Activated B cell treated with CpG ODN at 0.5 μM for 24 hours (primary cell): ENCODE data around the gene SPIRE1. TPM values are rescaled to one million over a fixed set of nuclear protein-coding genes. Genes with fewer than 3 reads are reported as not detected.
"Not testable (repeated sequence)": the region's sequence is repeated elsewhere in the genome, so short reads cannot be mapped to it uniquely, and the experiment has no call there.

Experiments
- ATAC-seq: fragments of 200-7000 bp; cut with Tn5 transposase; one replicate; pipeline ENCODE4 v1.10.0; 2021; ENCODE audit warnings: low read depth, mild to moderate bottlenecking, moderate library complexity
- CTCF ChIA-PET: fragments of 350-600 bp; sonication (Branson Sonifier 250); formaldehyde crosslinking; loops from one replicate; lab custom pipeline; 2021; ENCODE audit warnings: antibody characterized with exemption; lab: Charles Lee
- POLR2A ChIA-PET: fragments of 350-600 bp; sonication (Branson Sonifier 250); formaldehyde crosslinking; loops from one replicate; lab custom pipeline; 2021; ENCODE audit warnings: antibody characterized with exemption; lab: Charles Lee
- DNase-seq: peaks from one replicate; pipeline ENCODE4 v3.0.0; 2022
- H3K27ac Mint-ChIP-seq: one replicate; pipeline ENCODE4 v1.8.0; 2020; ENCODE audit warnings: mixed read lengths
- H3K27me3 Mint-ChIP-seq: one replicate; pipeline ENCODE4 v1.8.0; 2021; ENCODE audit warnings: mixed read lengths
- H3K36me3 Mint-ChIP-seq: one replicate; pipeline ENCODE4 v1.8.0; 2021; ENCODE audit warnings: low read depth, mixed read lengths
- H3K4me1 Mint-ChIP-seq: one replicate; pipeline ENCODE4 v1.8.0; 2021; ENCODE audit warnings: mixed read lengths
- H3K4me3 Mint-ChIP-seq: one replicate; pipeline ENCODE4 v1.8.0; 2020; ENCODE audit warnings: mild to moderate bottlenecking, mixed read lengths
- H3K9me3 Mint-ChIP-seq: one replicate; pipeline ENCODE4 v1.8.0; 2020; ENCODE audit warnings: mixed read lengths
- CTCF ChIP-seq: fragments of 200-600 bp; IDR thresholded peaks from one replicate; pipeline ENCODE4 v1.8.0; 2022; ENCODE audit warnings: antibody characterized with exemption, mild to moderate bottlenecking
- intact Hi-C: fragments of 100-400 bp; cut with micrococcal nuclease; formaldehyde crosslinking; loops from one replicate; pipeline ENCODE4 v1.15.1; 2024
- total RNA-seq: library from RNA; stranded (reverse); gene quantifications from 2 replicates; pipeline ENCODE4 v1.2.3, GENCODE V29; 2022

SPIRE1 gene
- total RNA-seq, 1 donor from 2014 or later: 2.5 TPM

GRCh38 chr18:12569791-12570190 lies 88.1 kb downstream of the SPIRE1 start:
- intact Hi-C loops: no loop called here
- no peak for DNase-seq
- no peak for TF ChIP-seq CTCF
- ATAC-seq: no peak
- Mint-ChIP-seq H3K4me1 (no peaks in the 10 kb centered on the region), H3K36me3 (no peaks in the 10 kb centered on the region), H3K27ac (no peak overlapping the region), H3K27me3 (peaks cover 7% of the 10 kb centered on the region), H3K4me3 (no peak overlapping the region), H3K9me3 (no peaks in the 10 kb centered on the region)
- POLR2A ChIA-PET: no interaction called here
- CTCF ChIA-PET: no interaction called here

GRCh38 chr18:12567849-12568248 lies 90.1 kb downstream of the SPIRE1 start:
- DNase-seq (no peak), ATAC-seq (no peak)
- CTCF ChIA-PET: no interaction called here
- TF ChIP-seq CTCF: no peak
- POLR2A ChIA-PET: no interaction called here
- Mint-ChIP-seq H3K4me3 (no peak overlapping the region), H3K36me3 (no peaks in the 10 kb centered on the region), H3K27ac (no peak overlapping the region), H3K4me1 (no peaks in the 10 kb centered on the region), H3K27me3 (peaks cover 11% of the 10 kb centered on the region), H3K9me3 (no peaks in the 10 kb centered on the region)
- intact Hi-C loops: no loop called here

- no peak overlapping the region for H3K27ac Mint-ChIP-seq
- no peak overlapping the region for H3K4me3 Mint-ChIP-seq
- DNase-seq (no peak), ATAC-seq (no peak)
- no peak for TF ChIP-seq CTCF
- H3K9me3 Mint-ChIP-seq: peaks cover 3% of the 10 kb centered on the region
- peaks cover 11% of the 10 kb centered on the region for H3K27me3 Mint-ChIP-seq
- H3K4me1 Mint-ChIP-seq: no peaks in the 10 kb centered on the region
- ChIA-PET POLR2A (no interaction called here), CTCF (no interaction called here)
- H3K36me3 Mint-ChIP-seq: no peaks in the 10 kb centered on the region
- intact Hi-C loops: no loop called here
Measured at GRCh38 chr18:12564861-12565260, 93.0 kb downstream of the SPIRE1 start.

GRCh38 chr18:12564378-12564777 lies 93.5 kb downstream of the SPIRE1 start:
- DNase-seq (no peak), ATAC-seq (no peak)
- H3K27ac Mint-ChIP-seq: no peak overlapping the region
- intact Hi-C loops: no loop called here
- ChIA-PET POLR2A (no interaction called here), CTCF (no interaction called here)
- no peaks in the 10 kb centered on the region for H3K4me1 Mint-ChIP-seq
- H3K4me3 Mint-ChIP-seq: no peak overlapping the region
- H3K27me3 Mint-ChIP-seq: peaks cover 14% of the 10 kb centered on the region
- H3K9me3 Mint-ChIP-seq: peaks cover 6% of the 10 kb centered on the region
- no peaks in the 10 kb centered on the region for H3K36me3 Mint-ChIP-seq
- TF ChIP-seq CTCF: no peak

GRCh38 chr18:12560600-12560999 lies 97.3 kb downstream of the SPIRE1 start:
- POLR2A ChIA-PET, H3K27ac Mint-ChIP-seq, CTCF ChIA-PET, intact Hi-C loops, H3K9me3 Mint-ChIP-seq, H3K4me3 Mint-ChIP-seq, DNase-seq, H3K4me1 Mint-ChIP-seq, H3K36me3 Mint-ChIP-seq, ATAC-seq: not testable (repeated sequence)
- H3K27me3 Mint-ChIP-seq: peaks cover 12% of the 10 kb centered on the region

- ChIA-PET POLR2A (no interaction called here), CTCF (no interaction called here)
- Mint-ChIP-seq H3K4me3 (no peak overlapping the region), H3K9me3 (peaks cover 13% of the 10 kb centered on the region), H3K4me1 (no peaks in the 10 kb centered on the region), H3K36me3 (no peaks in the 10 kb centered on the region), H3K27me3 (peaks cover 7% of the 10 kb centered on the region), H3K27ac (no peak overlapping the region)
- no peak for ATAC-seq
- TF ChIP-seq CTCF: no peak
- DNase-seq: no peak
- intact Hi-C loops: no loop called here
Measured at GRCh38 chr18:12559319-12559718, 98.6 kb downstream of the SPIRE1 start.
